HCT116 (cell line): ENCODE results near the gene DEPDC1B. TPM values are rescaled to one million over a fixed set of nuclear protein-coding genes. Genes with fewer than 3 reads are reported as not detected.

ENCODE experiments used
- ATAC-seq: fragments of 200-7000 bp; cut with Tn5 transposase; 2 replicates; pipeline ENCODE4 v1.9.1; 2020; ENCODE audit warnings: mild to moderate bottlenecking, moderate library complexity
- BruUV-seq: library from RNA; stranded (reverse); fragments of 400-500 nt; replicated peaks from 2 replicates; lab custom pipeline; 2021; lab: Mats Ljungman, UMichigan
- CTCF ChIA-PET: fragments of 300-600 bp; sonication (Branson Sonifier 250); formaldehyde crosslinking; loops from one replicate; lab custom pipeline; 2021; ENCODE audit warnings: antibody characterized with exemption; lab: Charles Lee
- POLR2A ChIA-PET: fragments of 300-600, 350-600 bp; sonication (Branson Sonifier 250); formaldehyde crosslinking; loops from one replicate; lab custom pipeline; 2021; ENCODE audit warnings: antibody characterized with exemption; lab: Charles Lee
- RAD21 ChIA-PET, 2 experiments: fragments of 300-600 bp; sonication (Branson Sonifier 250); formaldehyde crosslinking; loops; one replicate each; lab custom pipeline; 2023; ENCODE audit warnings: low total read pairs in 2 of 2; ENCODE audit not compliant: uncharacterized antibody in 2 of 2, unreplicated experiment in 2 of 2, low non-redundant PET in 1 of 2; lab: Charles Lee
- DNase-seq: peaks from one replicate; pipeline ENCODE4 v3.0.0-alpha.2; 2010; ENCODE audit warnings: low read depth, low spot score
- H2AFZ ChIP-seq: fragments of 200-600 bp; shearing (Covaris generic), sonication (generic); 2 replicates; pipeline ENCODE4 v1.6.1; 2017; ENCODE audit warnings: low read depth, mixed run types, mixed read lengths, antibody characterized with exemption, low read length; ENCODE audit not compliant: poor library complexity, severe bottlenecking
- H3K27ac ChIP-seq: 2 replicates; pipeline ENCODE4 v1.5.1; 2012; ENCODE audit warnings: low read depth, low read length
- H3K27me3 ChIP-seq: fragments of 200-600 bp; sonication (generic); 2 replicates; pipeline ENCODE4 v1.6.1; 2016; ENCODE audit warnings: mixed run types, low read length, mixed read lengths; ENCODE audit not compliant: insufficient read depth
- H3K36me3 ChIP-seq, 2 experiments: fragments of 200-500 bp in 1 of 2; fragments of 200-600 bp in 1 of 2; sonication (Bioruptor generic) in 1 of 2; sonication (generic) in 1 of 2; 2 replicates each; pipeline versions ENCODE4 v1.5.1 to v1.6.1; 2014 to 2016; ENCODE audit warnings: low read length in 2 of 2, inconsistent platforms in 1 of 2, mixed read lengths in 1 of 2, mixed run types in 1 of 2; ENCODE audit not compliant: insufficient read depth in 2 of 2, control insufficient read depth in 1 of 2
- H3K4me1 ChIP-seq, 2 experiments: fragments of 200-600 bp in 1 of 2; sonication (generic) in 1 of 2; 2 replicates each; pipeline versions ENCODE4 v1.5.1 to v1.6.1; 2012 to 2017; ENCODE audit warnings: low read length in 2 of 2, inconsistent platforms in 1 of 2, mild to moderate bottlenecking in 1 of 2, mixed read lengths in 1 of 2, mixed run types in 1 of 2, moderate library complexity in 1 of 2; ENCODE audit not compliant: insufficient read depth in 2 of 2, control insufficient read depth in 1 of 2
- H3K4me2 ChIP-seq: fragments of 200-600 bp; sonication (generic); 2 replicates; pipeline ENCODE4 v1.6.1; 2017; ENCODE audit warnings: mixed run types, low read length, mixed read lengths
- H3K4me3 ChIP-seq, 2 experiments: fragments of 200-600 bp in 1 of 2; sonication (generic) in 1 of 2; replicated peaks in 1 of 2; 2 replicates each; pipeline ENCODE4 v1.5.1; 2011 to 2016; ENCODE audit warnings: low read length in 2 of 2, control low read depth in 1 of 2, low read depth in 1 of 2, mild to moderate bottlenecking in 1 of 2, mixed read lengths in 1 of 2, mixed run types in 1 of 2
- H3K79me2 ChIP-seq: fragments of 200-600 bp; sonication (generic); 2 replicates; pipeline ENCODE4 v1.6.1; 2017; ENCODE audit warnings: mild to moderate bottlenecking, mixed run types, low read length, moderate library complexity, mixed read lengths; ENCODE audit not compliant: insufficient read depth
- H3K9ac ChIP-seq: fragments of 200-600 bp; sonication (generic); 2 replicates; pipeline ENCODE4 v1.6.1; 2016; ENCODE audit warnings: low read length, mixed read lengths
- H3K9me2 ChIP-seq: fragments of 200-600 bp; sonication (generic), shearing (Covaris generic); 2 replicates; pipeline ENCODE4 v1.6.1; 2017; ENCODE audit warnings: mixed run types, mild to moderate bottlenecking, moderate library complexity; ENCODE audit not compliant: insufficient read depth
- H3K9me3 ChIP-seq, 2 experiments: fragments of 200-500 bp in 1 of 2; fragments of 200-600 bp in 1 of 2; sonication (Bioruptor generic) in 1 of 2; sonication (generic) in 1 of 2; 2 replicates each; pipeline ENCODE4 v1.6.1; 2014 to 2017; ENCODE audit warnings: low read length in 2 of 2, mixed read lengths in 2 of 2, inconsistent platforms in 1 of 2, low read depth in 1 of 2, mild to moderate bottlenecking in 1 of 2, mixed run types in 1 of 2, moderate library complexity in 1 of 2; ENCODE audit not compliant: control insufficient read depth in 1 of 2, insufficient read depth in 1 of 2
- H4K20me1 ChIP-seq: fragments of 200-600 bp; sonication (generic), shearing (Covaris generic); 2 replicates; pipeline ENCODE4 v1.6.1; 2017; ENCODE audit warnings: mixed run types, mild to moderate bottlenecking, moderate library complexity; ENCODE audit not compliant: insufficient read depth
- CBX3 ChIP-seq: IDR thresholded peaks from 2 replicates; pipeline ENCODE4 v1.6.1; 2012; ENCODE audit warnings: low read depth
- CEBPB ChIP-seq: IDR thresholded peaks from 2 replicates; pipeline ENCODE4 v1.6.1; 2012; ENCODE audit warnings: low read depth
- ELF1 ChIP-seq: IDR thresholded peaks from 2 replicates; pipeline ENCODE4 v1.6.1; 2012; ENCODE audit warnings: low read depth, borderline replicate concordance
- EZH2 ChIP-seq: fragments of 200-600 bp; sonication (generic); IDR thresholded peaks from 2 replicates; pipeline ENCODE4 v1.6.1; 2017; ENCODE audit warnings: antibody characterized with exemption, mixed run types
- EZH2phosphoT487 ChIP-seq: fragments of 200-600 bp; IDR thresholded peaks from 2 replicates; pipeline ENCODE4 v1.6.1; 2018; ENCODE audit warnings: antibody characterized with exemption, borderline replicate concordance
- FOSL1 ChIP-seq: IDR thresholded peaks from 2 replicates; pipeline ENCODE4 v1.6.1; 2012; ENCODE audit warnings: low read depth
- JUND ChIP-seq: IDR thresholded peaks from 2 replicates; pipeline ENCODE4 v1.6.1; 2012
- POLR2A ChIP-seq: IDR thresholded peaks from 2 replicates; pipeline ENCODE4 v1.7.0; 2011; ENCODE audit warnings: borderline replicate concordance; ENCODE audit not compliant: insufficient read depth, insufficient read length; ENCODE audit errors: extremely low read depth
- RAD21 ChIP-seq: IDR thresholded peaks from 2 replicates; pipeline ENCODE4 v1.6.1; 2012; ENCODE audit warnings: low read depth, mild to moderate bottlenecking
- SP1 ChIP-seq: IDR thresholded peaks from 2 replicates; pipeline ENCODE4 v1.6.1; 2012; ENCODE audit warnings: low read depth
- SRF ChIP-seq: IDR thresholded peaks from 2 replicates; pipeline ENCODE4 v1.6.1; 2012; ENCODE audit warnings: low read depth
- TCF7L2 ChIP-seq: IDR thresholded peaks from 2 replicates; pipeline ENCODE4 v1.7.0; 2011; ENCODE audit warnings: borderline replicate concordance, inconsistent platforms; ENCODE audit not compliant: insufficient read depth, insufficient read length; ENCODE audit errors: extremely low read depth
- ZFX ChIP-seq: fragments of 450-650 bp; IDR thresholded peaks from 2 replicates; pipeline ENCODE4 v1.6.1; 2017
- ZNF274 ChIP-seq: fragments of 200-500 bp; sonication (Bioruptor generic); IDR thresholded peaks from 2 replicates; pipeline ENCODE4 v1.6.1; 2014; ENCODE audit warnings: mild to moderate bottlenecking, low read depth, low read length, inconsistent platforms
- intact Hi-C: fragments of 100-400 bp; cut with micrococcal nuclease; formaldehyde crosslinking; loops from 2 replicates; pipeline ENCODE4 v1.10.0; 2022
- total RNA-seq: library from RNA; stranded (reverse); gene quantifications from one replicate; pipeline ENCODE4 v1.2.1, GENCODE V29; 2021; ENCODE audit not compliant: unreplicated experiment
- TF ChIP-seq, protein P1 (sequence below): IDR thresholded peaks from 2 replicates; pipeline ENCODE4 v1.6.1; 2012
- TF ChIP-seq, protein P2 (sequence below): IDR thresholded peaks from 2 replicates; pipeline ENCODE4 v1.6.1; 2011; ENCODE audit warnings: mild to moderate bottlenecking, low read length, moderate library complexity; ENCODE audit not compliant: insufficient replicate concordance; ENCODE audit errors: extremely low read depth
- TF ChIP-seq, protein P3 (sequence below): IDR thresholded peaks from 2 replicates; pipeline ENCODE4 v1.6.1; 2012; ENCODE audit warnings: low read depth
- TF ChIP-seq, protein P4 (sequence below), 3 experiments: fragments of 200-600 bp in 1 of 3; sonication (generic) in 1 of 3; IDR thresholded peaks in 2 of 3; conservative IDR thresholded peaks in 1 of 3; 2 replicates each; pipeline ENCODE4 v1.5.1; 2012 to 2017; ENCODE audit warnings: low read depth in 2 of 3, low read length in 2 of 3, antibody characterized with exemption in 1 of 3, borderline replicate concordance in 1 of 3, control low read depth in 1 of 3, mild to moderate bottlenecking in 1 of 3, mixed read lengths in 1 of 3, mixed run types in 1 of 3, moderate library complexity in 1 of 3; ENCODE audit not compliant: insufficient read depth in 1 of 3
- TF ChIP-seq, protein P5 (sequence below): IDR thresholded peaks from 2 replicates; pipeline ENCODE4 v1.6.1; 2012

DEPDC1B gene
- total RNA-seq, 1 experiment from 2014 or later, result 39.7 TPM

DNA sequence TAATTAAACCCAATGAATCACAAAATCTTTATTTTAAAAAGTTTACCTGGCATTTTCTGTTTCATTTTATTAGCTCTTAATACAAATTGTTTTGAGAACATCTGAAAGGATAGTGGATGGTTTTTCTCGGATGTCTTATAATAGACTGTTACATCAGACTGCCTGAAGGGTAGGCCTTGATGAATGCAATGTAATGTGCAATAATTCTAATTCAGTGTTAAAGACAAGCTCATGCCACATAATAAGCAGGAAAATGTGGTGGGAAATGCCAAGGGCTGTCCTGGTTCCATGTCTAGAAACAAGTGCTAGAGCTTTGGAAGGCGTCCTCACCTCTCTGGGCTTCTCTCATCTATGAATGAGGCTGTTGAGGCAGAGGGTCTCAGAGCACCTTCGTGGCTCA, 148.1 kb downstream of the DEPDC1B start:
- peaks cover 9% of the 10 kb centered on the region; the same call in 1 of the 2 replicates for H3K27me3 ChIP-seq
- no TSS peak for BruUV-seq
- TF ChIP-seq, protein P1, sequence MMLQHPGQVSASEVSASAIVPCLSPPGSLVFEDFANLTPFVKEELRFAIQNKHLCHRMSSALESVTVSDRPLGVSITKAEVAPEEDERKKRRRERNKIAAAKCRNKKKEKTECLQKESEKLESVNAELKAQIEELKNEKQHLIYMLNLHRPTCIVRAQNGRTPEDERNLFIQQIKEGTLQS, result no peak
- TF ChIP-seq TCF7L2, result no peak
- TF ChIP-seq ZNF274, result no peak
- no peak for TF ChIP-seq ELF1
- no peak for TF ChIP-seq RAD21
- TF ChIP-seq, protein P2, sequence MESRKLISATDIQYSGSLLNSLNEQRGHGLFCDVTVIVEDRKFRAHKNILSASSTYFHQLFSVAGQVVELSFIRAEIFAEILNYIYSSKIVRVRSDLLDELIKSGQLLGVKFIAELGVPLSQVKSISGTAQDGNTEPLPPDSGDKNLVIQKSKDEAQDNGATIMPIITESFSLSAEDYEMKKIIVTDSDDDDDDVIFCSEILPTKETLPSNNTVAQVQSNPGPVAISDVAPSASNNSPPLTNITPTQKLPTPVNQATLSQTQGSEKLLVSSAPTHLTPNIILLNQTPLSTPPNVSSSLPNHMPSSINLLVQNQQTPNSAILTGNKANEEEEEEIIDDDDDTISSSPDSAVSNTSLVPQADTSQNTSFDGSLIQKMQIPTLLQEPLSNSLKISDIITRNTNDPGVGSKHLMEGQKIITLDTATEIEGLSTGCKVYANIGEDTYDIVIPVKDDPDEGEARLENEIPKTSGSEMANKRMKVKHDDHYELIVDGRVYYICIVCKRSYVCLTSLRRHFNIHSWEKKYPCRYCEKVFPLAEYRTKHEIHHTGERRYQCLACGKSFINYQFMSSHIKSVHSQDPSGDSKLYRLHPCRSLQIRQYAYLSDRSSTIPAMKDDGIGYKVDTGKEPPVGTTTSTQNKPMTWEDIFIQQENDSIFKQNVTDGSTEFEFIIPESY, result no peak
- TF ChIP-seq, protein P3, sequence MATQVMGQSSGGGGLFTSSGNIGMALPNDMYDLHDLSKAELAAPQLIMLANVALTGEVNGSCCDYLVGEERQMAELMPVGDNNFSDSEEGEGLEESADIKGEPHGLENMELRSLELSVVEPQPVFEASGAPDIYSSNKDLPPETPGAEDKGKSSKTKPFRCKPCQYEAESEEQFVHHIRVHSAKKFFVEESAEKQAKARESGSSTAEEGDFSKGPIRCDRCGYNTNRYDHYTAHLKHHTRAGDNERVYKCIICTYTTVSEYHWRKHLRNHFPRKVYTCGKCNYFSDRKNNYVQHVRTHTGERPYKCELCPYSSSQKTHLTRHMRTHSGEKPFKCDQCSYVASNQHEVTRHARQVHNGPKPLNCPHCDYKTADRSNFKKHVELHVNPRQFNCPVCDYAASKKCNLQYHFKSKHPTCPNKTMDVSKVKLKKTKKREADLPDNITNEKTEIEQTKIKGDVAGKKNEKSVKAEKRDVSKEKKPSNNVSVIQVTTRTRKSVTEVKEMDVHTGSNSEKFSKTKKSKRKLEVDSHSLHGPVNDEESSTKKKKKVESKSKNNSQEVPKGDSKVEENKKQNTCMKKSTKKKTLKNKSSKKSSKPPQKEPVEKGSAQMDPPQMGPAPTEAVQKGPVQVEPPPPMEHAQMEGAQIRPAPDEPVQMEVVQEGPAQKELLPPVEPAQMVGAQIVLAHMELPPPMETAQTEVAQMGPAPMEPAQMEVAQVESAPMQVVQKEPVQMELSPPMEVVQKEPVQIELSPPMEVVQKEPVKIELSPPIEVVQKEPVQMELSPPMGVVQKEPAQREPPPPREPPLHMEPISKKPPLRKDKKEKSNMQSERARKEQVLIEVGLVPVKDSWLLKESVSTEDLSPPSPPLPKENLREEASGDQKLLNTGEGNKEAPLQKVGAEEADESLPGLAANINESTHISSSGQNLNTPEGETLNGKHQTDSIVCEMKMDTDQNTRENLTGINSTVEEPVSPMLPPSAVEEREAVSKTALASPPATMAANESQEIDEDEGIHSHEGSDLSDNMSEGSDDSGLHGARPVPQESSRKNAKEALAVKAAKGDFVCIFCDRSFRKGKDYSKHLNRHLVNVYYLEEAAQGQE, result no peak
- TF ChIP-seq SRF, result no peak
- TF ChIP-seq POLR2A, result no peak
- TF ChIP-seq FOSL1, result no peak
- no peak for TF ChIP-seq EZH2phosphoT487
- no peak for TF ChIP-seq CEBPB
- TF ChIP-seq SP1, result no peak
- TF ChIP-seq, protein P4, sequence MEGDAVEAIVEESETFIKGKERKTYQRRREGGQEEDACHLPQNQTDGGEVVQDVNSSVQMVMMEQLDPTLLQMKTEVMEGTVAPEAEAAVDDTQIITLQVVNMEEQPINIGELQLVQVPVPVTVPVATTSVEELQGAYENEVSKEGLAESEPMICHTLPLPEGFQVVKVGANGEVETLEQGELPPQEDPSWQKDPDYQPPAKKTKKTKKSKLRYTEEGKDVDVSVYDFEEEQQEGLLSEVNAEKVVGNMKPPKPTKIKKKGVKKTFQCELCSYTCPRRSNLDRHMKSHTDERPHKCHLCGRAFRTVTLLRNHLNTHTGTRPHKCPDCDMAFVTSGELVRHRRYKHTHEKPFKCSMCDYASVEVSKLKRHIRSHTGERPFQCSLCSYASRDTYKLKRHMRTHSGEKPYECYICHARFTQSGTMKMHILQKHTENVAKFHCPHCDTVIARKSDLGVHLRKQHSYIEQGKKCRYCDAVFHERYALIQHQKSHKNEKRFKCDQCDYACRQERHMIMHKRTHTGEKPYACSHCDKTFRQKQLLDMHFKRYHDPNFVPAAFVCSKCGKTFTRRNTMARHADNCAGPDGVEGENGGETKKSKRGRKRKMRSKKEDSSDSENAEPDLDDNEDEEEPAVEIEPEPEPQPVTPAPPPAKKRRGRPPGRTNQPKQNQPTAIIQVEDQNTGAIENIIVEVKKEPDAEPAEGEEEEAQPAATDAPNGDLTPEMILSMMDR (IDR thresholded peaks at IDR 0.05 in 2 of 3, conservative IDR thresholded peaks at IDR 0.05 in 1 of 3; ENCODE audit: borderline replicate concordance in 1 of 3, insufficient read depth in 1 of 3, low read depth in 2 of 3, low read length in 2 of 3), result no peak
- no peak for TF ChIP-seq EZH2
- no peak for TF ChIP-seq CBX3
- TF ChIP-seq, protein P5, sequence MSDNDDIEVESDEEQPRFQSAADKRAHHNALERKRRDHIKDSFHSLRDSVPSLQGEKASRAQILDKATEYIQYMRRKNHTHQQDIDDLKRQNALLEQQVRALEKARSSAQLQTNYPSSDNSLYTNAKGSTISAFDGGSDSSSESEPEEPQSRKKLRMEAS, result no peak
- TF ChIP-seq JUND, result no peak
- TF ChIP-seq ZFX, result no peak
- no peak overlapping the region for H3K27ac ChIP-seq
- no peak overlapping the region for H3K9ac ChIP-seq
- ATAC-seq (no peak), DNase-seq (no peak)
- no peak overlapping the region for H2AFZ ChIP-seq
- intact Hi-C loops, result no loop called here
- H3K79me2 ChIP-seq, result no peaks in the 10 kb centered on the region
- H3K4me1 ChIP-seq, result no peaks in the 10 kb centered on the region
- POLR2A ChIA-PET, result no interaction called here
- no peaks in the 10 kb centered on the region for H4K20me1 ChIP-seq
- no peaks in the 10 kb centered on the region for H3K36me3 ChIP-seq
- H3K9me3 ChIP-seq, result no peaks in the 10 kb centered on the region
- RAD21 ChIA-PET, result no interaction called here
- H3K9me2 ChIP-seq, result no peaks in the 10 kb centered on the region
- CTCF ChIA-PET, result no interaction called here
- H3K4me3 ChIP-seq, result no peak overlapping the region
- H3K4me2 ChIP-seq, result no peak overlapping the region
